Measurements from ENCODE around the gene ADORA2A. TPM values are rescaled to one million over a fixed set of nuclear protein-coding genes. Genes with fewer than 3 reads are reported as not detected.

The ADORA2A gene
- polyA plus RNA-seq, 1 donor from 2014 or later: 26.6 TPM

- H3K9me3 Mint-ChIP-seq: no peaks in the 10 kb centered on the region
- no peaks in the 10 kb centered on the region for H3K27me3 Mint-ChIP-seq
- H3K4me1 Mint-ChIP-seq: peaks cover 5 to 11% (median 7%) of the 10 kb centered on the region in 3 donors
- H3K27ac Mint-ChIP-seq: peak overlapping the region in 2 of 3 donors; percentile 34 to 89
- peaks cover under 1% of the 10 kb centered on the region for H3K36me3 Mint-ChIP-seq
- H3K4me3 Mint-ChIP-seq: no peak overlapping the region
These were observed 7.1 kb upstream of the ADORA2A start for GRCh38 chr22:24420072-24420976.

GRCh38 chr22:24420977-24421343 is 6.4 kb upstream of the ADORA2A start:
- Mint-ChIP-seq H3K9me3 (no peaks in the 10 kb centered on the region), H3K36me3 (no peaks in the 10 kb centered on the region), H3K27ac (peak overlapping the region in 1 of 3 donors; percentile 97), H3K4me3 (peak overlapping the region in 2 of 4 donors; percentile 12 to 89), H3K27me3 (no peaks in the 10 kb centered on the region), H3K4me1 (peaks cover 11 to 17% (median 12%) of the 10 kb centered on the region in 3 donors)

- Mint-ChIP-seq H3K4me3 (peak overlapping the region in 3 of 4 donors; percentile 64 to 89 (median 73)), H3K27me3 (no peaks in the 10 kb centered on the region), H3K9me3 (no peaks in the 10 kb centered on the region), H3K36me3 (no peaks in the 10 kb centered on the region), H3K27ac (peak overlapping the region in 1 of 3 donors; percentile 97), H3K4me1 (peaks cover 16 to 21% (median 16%) of the 10 kb centered on the region in 3 donors)
These were observed 5.9 kb upstream of the ADORA2A start for GRCh38 chr22:24421428-24421931.

GRCh38 chr22:24422102-24422665 is 5.2 kb upstream of the ADORA2A start:
- Mint-ChIP-seq H3K36me3 (no peaks in the 10 kb centered on the region), H3K4me3 (peak overlapping the region; percentile 71 to 86 (median 76)), H3K27me3 (no peaks in the 10 kb centered on the region), H3K27ac (peak overlapping the region in 2 of 3 donors; percentile 88 to 97), H3K4me1 (peaks cover 17 to 27% (median 22%) of the 10 kb centered on the region in 3 donors), H3K9me3 (no peaks in the 10 kb centered on the region)

DNA sequence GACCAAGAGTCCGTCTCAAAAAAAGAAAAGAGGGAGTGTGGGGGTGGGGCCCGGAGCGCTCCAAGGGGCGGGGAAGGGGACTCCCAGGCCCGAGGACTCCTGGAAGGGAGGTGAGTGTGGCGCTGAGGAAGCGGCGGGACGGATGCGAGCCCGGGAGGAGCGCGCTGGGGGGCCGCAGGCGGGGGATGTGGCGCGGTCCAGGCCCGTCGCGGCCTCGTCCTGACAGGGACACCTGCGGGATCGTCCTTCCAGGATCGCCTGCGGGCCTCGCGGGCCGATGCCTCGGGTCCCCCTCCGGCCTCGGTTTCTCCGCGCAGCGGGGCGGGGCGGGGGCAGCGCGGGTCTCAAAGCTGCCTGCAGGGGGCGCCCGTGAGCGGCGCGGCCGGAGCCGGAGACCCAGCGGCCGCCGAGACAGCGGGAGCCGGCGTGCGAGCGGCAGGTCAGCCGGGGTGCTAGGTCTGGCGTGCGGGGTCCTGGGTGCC is 3.8 kb upstream of the ADORA2A start:
- Mint-ChIP-seq H3K27ac (no peak overlapping the region), H3K9me3 (no peaks in the 10 kb centered on the region), H3K27me3 (peaks cover 1% of the 10 kb centered on the region), H3K36me3 (no peaks in the 10 kb centered on the region), H3K4me1 (peaks cover 29 to 39% (median 30%) of the 10 kb centered on the region in 3 donors), H3K4me3 (peak overlapping the region in 3 of 4 donors; percentile 71 to 88 (median 86))

GRCh38 chr22:24424001-24424900 is 3.1 kb upstream of the ADORA2A start:
- Mint-ChIP-seq H3K4me3 (peak overlapping the region in 3 of 4 donors; percentile 73 to 91 (median 81)), H3K9me3 (no peaks in the 10 kb centered on the region), H3K4me1 (peaks cover 34 to 43% (median 37%) of the 10 kb centered on the region in 3 donors), H3K27ac (peak overlapping the region in 1 of 3 donors; percentile 96), H3K27me3 (peaks cover 1% of the 10 kb centered on the region), H3K36me3 (no peaks in the 10 kb centered on the region)

DNA sequence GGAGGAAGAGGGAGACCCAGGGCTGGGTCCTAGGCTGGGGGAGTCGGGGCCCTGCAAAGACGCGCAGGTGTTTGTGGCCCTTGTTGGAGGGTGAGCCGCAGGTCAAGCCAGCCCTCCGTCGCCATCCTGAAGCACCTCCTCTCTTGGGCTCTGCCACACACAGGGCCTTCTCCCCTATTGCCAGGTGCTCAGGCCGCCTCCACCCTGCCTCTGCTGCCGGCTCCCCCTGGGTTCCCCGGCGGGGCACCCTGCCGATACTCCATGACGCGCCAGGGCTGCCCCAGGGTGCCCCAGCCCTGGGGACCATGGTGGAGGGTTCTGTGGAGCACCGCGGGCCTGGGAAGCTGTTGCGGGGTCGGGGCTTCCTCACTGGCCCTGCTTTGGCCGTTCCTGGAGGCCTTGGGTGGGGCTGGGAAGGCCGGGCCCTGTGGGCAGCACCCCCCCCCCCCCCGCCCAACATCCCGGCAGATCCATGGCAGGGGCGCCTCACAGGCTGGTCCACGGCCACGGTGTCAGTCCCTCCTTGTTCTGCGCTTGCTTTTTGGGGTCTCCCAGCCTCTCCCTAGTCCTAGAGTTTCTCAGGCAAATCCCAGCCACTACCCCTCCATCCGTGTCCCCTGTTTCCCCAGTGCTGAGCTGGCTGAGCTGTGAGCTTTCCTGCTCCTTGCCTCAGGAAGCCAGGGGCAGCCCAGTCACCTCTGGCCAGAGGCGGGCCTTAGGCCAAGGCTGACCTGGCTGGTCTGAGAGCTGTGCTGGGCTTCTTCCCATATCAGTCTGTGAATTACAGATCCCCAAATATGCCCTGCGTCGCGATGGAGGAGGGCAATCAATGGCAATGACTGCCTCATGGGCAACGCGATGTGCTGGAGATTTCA is 2.3 kb upstream of the ADORA2A start:
- Mint-ChIP-seq H3K9me3 (no peaks in the 10 kb centered on the region), H3K4me1 (peaks cover 34 to 42% (median 41%) of the 10 kb centered on the region in 3 donors), H3K36me3 (no peaks in the 10 kb centered on the region), H3K27me3 (peaks cover 1% of the 10 kb centered on the region), H3K27ac (peak overlapping the region; percentile 86 to 96 (median 94)), H3K4me3 (peak overlapping the region; percentile 81 to 91 (median 88))

GRCh38 chr22:24426436-24426835 is 963 bp upstream of the ADORA2A start:
- peak overlapping the region; percentile 77 to 88 (median 80) for H3K4me3 Mint-ChIP-seq
- peaks cover 34 to 48% (median 42%) of the 10 kb centered on the region in 3 donors for H3K4me1 Mint-ChIP-seq
- no peaks in the 10 kb centered on the region for H3K9me3 Mint-ChIP-seq
- no peaks in the 10 kb centered on the region for H3K36me3 Mint-ChIP-seq
- H3K27ac Mint-ChIP-seq: peak overlapping the region; percentile 96 to 100 (median 99)
- H3K27me3 Mint-ChIP-seq: peaks cover 1% of the 10 kb centered on the region

- H3K4me1 Mint-ChIP-seq: peaks cover 34 to 52% (median 46%) of the 10 kb centered on the region in 3 donors
These were observed 424 bp upstream of the ADORA2A start for GRCh38 chr22:24426851-24427499.

DNA sequence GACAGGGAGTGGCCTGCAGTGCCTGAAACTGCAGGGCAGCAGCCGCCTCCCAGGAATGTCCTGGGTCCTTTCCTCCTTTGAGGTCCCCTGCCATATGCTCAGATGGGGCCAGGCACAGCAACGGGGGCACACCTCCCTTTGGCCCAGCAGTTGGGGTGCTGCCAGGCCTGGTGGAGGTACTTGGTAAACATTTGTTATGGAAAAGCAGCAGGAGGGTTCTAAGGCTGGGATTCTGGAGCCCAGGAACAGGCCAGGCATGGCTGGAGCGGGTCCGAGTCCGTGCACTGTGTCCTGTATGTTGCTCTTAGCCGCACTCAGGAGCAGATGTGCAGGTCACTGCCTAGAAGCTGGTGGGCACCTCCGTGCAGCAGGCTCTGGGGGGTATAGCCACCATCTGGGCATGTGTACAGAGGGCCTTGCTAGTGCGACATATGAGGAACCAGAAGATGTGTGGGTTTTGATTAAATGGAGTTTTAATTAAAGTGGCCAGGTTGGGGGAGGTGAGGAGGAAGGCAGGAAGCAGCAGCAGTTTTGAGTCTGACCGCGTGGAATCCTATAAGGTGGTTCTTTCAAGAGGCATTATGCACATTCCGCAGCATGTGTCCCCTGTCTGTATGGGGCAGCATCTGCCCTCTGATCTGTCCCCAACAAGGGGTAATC is 1.5 kb downstream of the ADORA2A start:
- Mint-ChIP-seq H3K4me1 (peaks cover 35 to 65% (median 49%) of the 10 kb centered on the region in 3 donors), H3K9me3 (no peaks in the 10 kb centered on the region), H3K36me3 (no peaks in the 10 kb centered on the region), H3K27ac (peak overlapping the region; percentile 96 to 100 (median 99)), H3K4me3 (peak overlapping the region; percentile 77 to 88 (median 80)), H3K27me3 (peaks cover 1% of the 10 kb centered on the region)

More at GRCh38 chr22:24426851-24427499, 424 bp upstream of the ADORA2A start:
- Mint-ChIP-seq H3K27ac (peak overlapping the region; percentile 96 to 100 (median 99)), H3K4me3 (peak overlapping the region; percentile 77 to 88 (median 80)), H3K9me3 (no peaks in the 10 kb centered on the region), H3K36me3 (no peaks in the 10 kb centered on the region), H3K27me3 (peaks cover 1% of the 10 kb centered on the region)

DNA sequence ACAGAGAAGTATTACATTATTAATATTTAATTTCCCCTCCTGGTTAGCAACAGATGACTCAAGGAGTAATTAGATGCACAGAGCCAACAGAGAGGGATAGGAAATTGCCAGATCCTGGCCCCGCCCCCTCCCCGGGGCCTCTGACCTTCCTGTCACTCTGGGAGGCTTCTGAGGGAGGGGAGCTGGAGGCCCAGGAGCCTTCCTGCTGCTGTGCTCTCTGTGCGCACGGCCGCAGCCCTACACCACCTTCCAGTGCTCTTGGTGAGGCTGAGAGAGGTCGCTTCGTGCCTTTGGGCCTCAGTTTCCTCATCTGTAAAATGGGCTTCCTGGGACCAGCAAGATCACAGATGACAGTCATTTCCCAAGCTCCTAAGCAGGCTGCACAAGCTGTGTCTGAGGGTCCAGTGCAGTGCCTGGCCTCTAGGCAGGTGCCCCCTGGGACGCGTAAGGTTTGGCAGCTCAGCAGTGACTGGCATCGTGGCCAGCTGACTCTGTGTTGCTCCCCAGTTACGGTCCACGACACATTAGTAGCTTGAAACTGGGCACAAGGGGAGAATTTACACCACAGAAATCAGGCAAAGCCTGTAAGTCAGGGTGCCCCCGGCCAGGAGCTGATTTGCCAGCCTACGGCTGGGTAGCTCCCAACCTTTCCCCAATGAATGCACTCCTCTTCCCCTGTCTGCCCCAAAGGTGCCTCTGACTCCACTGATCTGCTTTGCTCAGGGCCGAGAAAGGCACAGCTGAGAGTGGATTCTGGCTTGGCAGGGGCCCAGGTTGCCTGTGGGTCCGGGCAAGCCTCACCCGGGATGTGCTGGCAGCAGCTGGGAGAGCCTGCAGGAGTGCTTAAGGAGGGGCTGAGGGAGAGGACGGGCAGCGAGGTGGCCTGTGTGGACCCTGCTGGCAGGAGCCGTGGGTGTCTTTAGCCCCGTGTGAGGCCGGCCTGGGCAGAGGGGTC is 2.3 kb downstream of the ADORA2A start:
- Mint-ChIP-seq H3K4me3 (peak overlapping the region; percentile 77 to 88 (median 80)), H3K4me1 (peaks cover 43 to 73% (median 57%) of the 10 kb centered on the region in 3 donors), H3K27ac (peak overlapping the region; percentile 39 to 100 (median 96)), H3K27me3 (peaks cover 1% of the 10 kb centered on the region), H3K9me3 (no peaks in the 10 kb centered on the region), H3K36me3 (no peaks in the 10 kb centered on the region)

Measured in IgD-negative memory B cell (primary cell).